Umbilical cord (tissue), 2 donors: ENCODE results near the gene CAGE1. TPM values are rescaled to one million over a fixed set of nuclear protein-coding genes. Genes with fewer than 3 reads are reported as not detected.

Source experiments
- DNase-seq: peaks from one replicate; pipeline ENCODE4 v3.0.0-alpha.2; 2015; ENCODE audit warnings: low spot score
- total RNA-seq: library from RNA; depleted of rRNA; stranded (reverse); fragments of >200 nt; gene quantifications from one replicate; pipeline ENCODE4 v1.2.3, GENCODE V29; 2014; ENCODE audit warnings: low replicate concordance; ENCODE audit not compliant: insufficient read depth

Gene CAGE1
- 2.6 TPM for total RNA-seq

DNA sequence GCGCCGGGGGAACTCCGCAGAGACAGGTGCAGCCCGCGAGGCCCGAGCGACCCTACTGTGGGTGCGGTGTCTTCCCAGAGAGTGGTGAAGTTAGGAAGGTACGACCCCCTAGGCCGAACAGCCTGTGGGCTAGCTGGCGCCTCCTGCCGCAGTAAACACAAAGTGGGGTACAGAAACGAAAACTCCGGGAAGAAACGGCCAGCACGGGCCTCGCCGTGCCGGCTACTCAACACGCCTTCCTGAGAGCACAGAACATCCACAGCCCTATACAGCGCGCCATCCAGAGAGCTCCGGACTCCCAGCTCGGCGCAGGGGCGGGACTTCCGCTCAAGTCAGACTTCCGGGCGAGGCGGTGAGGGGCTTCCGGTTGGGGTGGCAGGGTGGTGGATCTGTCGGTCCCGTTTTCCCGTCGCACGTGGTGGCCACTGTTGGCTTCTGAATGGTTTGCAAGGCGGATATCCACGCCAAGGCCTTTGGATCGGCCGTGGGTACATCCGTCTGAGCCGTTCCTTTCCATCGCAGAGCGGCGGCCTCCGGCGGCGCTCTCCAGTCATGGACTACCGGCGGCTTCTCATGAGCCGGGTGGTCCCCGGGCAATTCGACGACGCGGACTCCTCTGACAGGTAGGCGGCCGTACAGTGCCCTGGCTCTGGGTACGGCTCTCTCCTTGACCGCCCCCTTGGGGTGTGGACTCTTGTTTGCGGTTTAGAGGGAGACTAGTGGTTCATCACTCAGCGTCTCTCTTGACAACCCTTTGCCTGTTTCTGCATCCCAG, at the start of gene CAGE1, which contains the start of gene RIOK1:
TSS of gene CAGE1 (minus strand) at position 292 of the 775 bp plus-strand sequence. CDS start 2,569 bp downstream, outside the sequence.
TSS of gene RIOK1 (plus strand) at position 358 of the 775 bp plus-strand sequence. CDS start at position 553, 195 bp downstream.
- peak; percentile 95 for DNase-seq

DNA sequence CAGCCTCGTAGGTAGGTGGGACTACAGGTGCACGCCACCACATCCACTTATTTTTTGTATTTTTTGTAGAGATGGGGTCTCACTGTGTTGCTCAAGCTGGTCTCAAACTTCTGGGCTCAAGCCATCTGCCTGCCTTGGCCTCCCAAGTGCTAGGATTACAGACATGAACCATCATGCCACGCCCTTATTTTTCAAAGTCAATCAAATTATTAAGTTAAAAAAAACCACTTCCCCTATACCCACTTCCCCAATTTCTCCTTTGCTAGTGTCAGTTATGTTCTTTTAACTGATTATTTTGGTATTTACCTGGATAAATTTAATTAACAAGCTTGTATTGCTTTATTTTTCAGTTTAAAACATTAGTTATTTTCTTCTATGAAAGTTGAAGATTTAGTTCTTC, 49.7 kb upstream of the CAGE1 start:
- DNase-seq: no peak

DNA sequence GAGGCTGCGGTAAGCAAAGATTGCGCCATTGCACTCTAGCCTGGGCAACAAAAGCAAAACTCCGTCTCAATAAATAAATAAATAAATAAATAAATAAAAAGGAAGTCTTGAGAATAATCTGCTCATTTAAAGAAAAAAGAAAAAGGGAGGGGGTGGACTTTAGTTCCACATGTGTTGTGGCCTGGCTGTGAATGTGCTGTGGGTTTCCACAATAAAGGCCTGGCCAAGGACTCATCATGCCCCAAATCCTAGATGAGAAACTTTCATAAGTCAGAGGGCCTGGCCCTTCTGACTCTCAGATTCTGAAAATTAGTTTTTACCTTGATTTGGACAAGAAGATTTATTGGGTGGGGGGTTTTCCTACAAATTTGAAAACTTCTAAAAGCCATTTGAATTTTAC, 48.5 kb upstream of the CAGE1 start:
- DNase-seq: no peak

DNA sequence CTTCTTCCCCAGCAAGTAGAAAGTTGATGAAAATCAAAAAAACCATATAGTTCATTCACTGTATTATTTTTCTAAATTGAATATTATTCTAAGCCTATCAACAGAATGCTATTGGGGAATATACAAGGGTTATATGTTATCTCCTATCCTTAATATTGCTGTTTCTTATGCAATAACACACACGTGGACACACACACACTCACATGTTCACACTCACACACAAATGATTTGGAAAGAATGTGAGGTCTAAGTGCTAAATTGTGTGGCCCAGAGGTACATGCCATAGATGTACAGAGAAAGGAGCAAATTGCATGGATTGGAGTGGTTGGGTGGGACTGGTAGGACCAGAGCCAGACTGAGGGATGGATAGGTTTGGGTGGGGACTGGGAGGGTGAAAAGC, 45.1 kb upstream of the CAGE1 start:
- DNase-seq: no peak

DNA sequence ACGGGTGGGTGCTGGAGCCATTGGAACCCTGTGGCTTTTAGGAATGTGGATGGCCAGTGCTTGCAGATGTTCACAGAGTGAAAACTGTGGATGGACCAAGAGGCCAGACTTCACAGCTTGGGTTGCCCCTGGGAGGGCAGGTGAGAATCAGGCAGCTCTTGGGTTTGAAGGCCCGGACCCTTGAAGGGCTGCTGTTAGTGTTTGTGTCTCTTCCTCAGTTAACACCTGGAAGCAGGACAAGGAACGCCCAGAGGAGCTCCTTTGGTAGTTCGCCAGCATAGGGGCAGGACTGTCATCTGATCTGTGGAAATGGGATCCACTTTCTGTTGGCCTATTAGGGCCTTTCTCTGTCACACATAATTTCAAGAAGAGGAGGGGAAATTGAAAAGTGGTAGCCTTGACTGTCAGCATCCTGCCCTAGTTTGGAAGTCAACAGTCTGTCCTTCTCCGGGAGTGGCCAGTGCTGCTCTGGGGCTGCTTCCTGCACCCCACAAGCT, 43.6 kb upstream of the CAGE1 start:
- no peak for DNase-seq

DNA sequence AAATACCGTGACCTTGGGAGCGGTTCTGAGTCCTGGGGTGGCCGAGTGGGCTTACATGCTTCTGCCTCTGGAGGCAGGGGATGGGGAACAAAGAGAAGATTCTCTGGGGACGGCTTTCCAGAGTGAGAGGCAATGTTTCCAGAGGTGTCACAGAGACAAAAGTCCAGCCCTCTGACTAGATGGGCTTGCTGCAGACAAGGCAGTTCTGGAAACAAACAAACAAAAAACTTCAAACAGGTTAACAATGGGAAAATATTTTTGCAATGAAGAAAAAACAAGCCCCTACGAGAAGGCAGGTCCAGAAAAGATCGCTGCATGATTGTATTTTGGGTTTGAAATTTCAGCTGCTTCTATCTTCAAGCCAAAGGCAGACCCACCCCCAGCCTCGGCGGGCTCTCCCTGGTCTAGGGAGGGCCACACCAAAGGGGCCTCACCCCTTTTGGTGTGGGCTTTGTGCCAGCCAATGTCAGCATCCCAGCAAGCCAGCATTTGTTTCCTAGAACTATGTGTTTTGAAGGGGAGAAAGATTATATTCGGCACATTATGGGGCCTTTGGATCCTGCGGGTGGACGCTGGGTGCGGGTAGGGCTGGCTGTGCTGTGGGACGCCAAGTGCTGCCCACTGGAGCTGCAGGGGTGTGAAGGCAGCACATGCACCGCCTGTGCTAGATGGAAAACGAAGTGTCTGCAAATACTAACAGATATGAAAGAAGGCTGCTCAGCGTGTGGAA, 43.0 kb upstream of the CAGE1 start:
- no peak for DNase-seq

DNA sequence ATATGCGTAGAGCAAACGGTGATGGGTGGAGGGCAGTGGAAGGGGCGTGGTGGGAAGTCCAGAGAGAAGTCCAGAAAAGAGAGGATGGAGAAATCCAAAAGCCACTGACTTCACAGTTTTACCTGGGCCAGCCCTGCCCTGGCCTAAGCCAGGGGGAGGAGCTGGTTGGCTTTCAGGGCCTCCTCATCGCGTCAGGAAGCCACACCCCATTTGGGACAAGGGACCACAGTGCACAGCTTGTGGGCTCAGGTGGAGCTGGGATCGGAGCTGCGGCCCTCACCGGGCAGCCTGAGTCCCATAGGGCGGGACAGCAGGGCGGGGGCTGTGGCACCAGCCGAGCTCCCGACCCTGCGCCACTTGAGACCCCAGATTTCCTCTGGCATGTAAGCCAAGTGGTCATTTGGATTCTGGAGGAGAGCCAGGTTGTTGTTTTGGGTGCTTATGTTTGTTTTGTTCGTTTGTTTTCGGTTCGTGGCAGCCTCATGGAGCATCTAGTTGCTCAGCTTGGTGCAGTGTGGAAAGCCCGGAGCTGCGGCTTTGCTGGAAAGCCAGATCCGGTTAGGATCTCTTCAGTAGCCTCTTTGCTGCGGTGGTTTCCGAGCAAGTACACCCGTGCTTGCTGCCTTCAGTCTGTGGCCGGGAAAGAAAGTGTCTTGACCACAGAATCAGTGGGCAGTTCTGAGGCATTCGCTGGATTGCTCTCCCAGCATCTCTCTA, 42.3 kb upstream of the CAGE1 start:
- no peak for DNase-seq

DNA sequence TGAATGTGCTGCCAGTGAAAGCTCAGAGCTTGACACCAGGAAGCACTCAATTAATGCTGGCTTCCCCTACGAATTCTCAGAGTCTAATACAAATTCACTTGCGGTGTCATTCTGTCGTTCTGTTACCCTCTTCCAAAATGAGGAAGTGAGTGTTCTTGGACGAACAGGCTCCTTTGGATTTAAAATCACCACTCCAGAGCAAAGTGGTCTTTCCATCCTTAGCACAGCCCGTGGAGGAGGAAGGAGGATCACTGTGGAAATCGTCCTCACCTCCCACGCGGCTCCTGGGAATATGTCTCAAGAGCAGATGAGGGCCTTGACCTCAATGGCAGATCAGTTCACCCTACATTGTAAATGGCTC, 41.8 kb upstream of the CAGE1 start:
- DNase-seq: no peak

DNA sequence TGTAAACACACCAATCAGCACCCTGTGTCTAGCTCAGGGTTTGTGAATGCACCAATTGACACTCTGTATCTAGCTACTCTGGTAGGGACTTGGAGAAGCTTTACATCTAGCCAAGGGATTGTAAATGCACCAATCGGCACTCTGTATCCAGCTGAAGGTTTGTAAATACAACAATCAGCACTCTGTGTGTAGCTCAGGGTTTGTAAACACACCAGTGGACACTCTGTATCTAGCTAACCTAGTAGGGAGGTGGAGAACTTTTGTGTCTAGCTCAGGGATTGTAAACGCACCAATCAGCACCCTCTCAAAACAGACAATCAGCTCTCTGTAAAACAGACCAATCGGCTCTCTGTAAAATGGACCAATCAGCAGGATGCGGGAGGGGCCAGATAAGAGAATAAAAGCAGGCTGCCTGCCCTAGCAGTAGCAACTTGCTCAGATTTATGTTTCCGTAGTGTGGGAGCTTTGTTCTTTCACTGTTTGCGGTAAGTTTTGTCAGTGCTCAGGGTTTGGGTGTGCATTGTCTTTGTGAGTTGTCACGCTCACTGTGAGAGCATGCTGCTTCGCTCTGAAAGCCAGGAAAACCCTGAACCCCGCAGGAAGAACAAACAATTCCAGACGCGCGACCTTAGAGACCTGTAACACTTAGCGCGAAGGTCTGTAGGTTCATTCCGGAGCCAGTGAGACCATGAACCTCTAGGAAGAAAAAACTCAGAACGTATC, 37.1 kb upstream of the CAGE1 start:
- DNase-seq: no peak

DNA sequence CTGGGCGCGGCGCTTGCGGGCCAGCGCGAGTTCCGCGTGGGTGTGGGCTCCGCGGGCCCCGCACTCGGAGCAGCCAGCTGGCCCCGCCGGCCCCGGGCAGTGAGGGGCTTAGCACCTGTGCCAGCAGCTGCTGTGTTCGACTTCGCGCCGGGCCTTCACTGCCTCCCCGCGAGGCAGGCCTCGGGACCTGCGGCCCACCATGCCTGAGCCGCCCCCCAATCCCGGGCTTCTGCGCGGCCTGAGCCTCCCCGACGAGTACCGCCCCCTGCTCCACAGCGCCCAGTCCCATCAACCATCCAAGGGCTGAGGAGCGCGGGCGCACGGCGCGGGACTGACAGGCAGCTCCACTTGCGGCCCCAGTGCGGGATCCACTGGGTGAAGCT, 36.3 kb upstream of the CAGE1 start:
- DNase-seq: no peak

DNA sequence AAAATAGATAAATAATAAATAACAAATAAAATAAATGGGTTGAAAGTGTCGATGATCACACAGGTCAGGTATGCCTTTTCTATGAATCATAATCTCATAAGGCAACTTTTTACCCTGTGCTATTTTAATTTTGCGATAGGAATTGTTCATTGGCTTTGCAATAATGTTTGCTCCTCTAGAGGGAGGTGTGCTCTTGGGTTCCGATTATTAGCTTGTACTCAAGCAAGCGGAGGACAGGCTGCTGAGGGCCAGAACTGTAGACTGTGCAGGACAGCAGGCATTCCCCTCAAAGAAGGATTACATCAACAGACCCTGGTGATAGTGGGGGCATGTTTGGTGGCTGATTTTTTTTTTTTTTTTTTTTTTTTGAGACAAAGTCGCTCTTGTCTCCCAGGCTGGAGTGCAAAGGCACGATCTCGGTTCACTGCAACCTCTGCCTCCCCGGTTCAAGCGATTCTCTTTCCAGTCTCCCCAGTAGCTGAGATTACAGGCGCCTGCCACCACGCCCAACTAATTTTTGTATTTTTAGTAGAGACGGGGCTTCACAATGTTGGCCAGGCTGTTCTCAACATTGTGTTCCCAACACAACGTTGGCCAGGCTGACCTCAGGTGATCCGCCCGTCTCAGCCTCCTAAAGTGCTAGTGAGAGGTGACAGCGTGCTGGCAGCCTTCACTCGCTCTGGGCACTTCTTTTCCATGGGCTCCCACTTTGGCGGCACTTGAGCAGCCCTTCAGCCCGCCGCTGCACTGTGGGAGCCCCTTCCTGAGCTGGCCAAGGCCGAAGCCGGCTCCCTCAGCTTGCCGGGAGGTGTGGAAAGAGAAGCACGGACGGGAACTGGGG, 35.6 kb upstream of the CAGE1 start:
- DNase-seq: peak; percentile 53

DNA sequence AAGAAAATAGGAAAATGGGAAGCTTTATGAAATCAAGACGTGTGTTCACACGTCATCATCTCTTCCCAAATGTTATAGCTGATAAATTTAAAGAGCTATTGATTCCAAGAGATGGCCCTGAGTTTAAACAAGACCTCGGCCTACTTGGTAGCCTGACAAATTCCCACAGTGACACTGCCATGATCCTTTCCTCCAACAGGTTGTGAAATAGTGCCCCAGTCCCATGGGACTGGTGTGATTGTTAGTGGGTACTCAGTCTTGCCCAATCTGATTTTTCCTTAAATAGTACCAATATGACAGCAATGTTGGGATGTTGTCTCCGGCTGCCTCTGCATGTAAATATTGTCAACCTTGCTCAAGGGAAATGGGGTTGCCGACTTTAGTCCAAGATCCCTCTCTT, 34.5 kb upstream of the CAGE1 start:
- no peak for DNase-seq

DNA sequence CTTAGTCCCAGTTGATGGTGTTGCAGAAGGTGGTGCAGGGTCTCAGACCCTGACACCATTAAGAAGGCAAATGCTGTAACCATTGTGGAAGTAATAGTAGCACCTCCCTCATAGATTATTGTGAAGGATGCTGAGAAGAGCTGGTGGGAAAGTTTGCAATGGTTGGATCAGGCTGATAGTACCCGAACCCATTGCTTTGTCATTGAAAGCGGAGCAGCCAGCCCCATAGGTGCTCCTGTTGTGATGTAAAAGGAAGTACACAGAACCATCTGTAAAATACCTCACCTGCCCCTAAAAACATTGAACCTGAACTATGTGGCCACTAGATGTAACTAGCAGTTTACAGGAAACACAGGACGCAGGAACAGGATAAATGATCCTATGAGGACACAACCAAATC, 31.5 kb upstream of the CAGE1 start:
- no peak for DNase-seq

DNA sequence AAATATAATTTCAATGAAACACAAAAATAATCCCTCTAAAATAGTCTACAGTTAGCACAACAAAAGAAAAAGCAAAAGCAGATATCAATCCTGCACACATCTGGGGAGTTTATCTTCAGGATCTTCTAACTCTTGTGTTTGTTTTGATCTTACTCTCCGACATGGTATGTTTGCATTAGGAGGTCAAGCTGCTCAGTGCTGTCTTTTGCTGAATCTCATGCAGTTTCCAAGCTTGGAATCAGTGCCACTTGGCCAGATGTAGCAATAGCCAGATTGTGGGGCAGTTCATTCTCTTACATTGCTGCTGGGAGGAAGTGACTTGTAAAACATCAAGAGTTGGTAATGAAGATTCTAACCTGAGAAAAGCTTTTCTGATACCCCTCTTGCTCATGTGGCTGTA, 29.5 kb upstream of the CAGE1 start:
- DNase-seq: no peak

DNA sequence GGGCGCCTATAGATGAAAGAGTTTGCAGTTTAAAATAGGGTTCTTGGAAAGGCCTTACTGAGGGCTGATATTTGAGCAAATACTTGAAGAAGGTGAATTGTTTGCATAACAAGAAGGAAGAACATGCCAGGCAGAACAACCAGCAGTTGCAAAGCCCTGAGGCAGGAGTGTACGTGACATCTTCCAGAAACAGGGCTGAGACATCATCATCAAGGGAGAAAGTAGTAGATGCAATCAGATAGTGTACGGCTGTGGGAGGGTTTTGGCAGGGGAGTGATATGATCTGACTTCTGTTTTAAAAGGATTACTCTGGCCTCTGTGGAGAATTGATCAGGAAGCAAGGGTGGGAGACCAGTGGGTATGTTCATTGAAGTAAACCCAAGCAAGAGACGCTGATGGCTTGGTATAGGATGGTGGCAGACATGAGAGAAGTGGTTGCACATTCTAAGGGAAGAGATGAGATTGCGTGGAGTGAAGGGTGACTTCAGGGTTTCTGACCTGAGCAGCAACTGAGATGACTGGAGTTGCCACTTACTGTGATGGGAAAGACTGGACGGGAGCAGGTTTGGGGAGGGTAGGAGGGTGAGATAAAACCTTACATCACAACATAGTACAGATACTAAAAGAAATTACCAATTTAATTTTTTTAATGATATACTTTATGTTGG, 28.8 kb upstream of the CAGE1 start:
- DNase-seq: peak; percentile 84

DNA sequence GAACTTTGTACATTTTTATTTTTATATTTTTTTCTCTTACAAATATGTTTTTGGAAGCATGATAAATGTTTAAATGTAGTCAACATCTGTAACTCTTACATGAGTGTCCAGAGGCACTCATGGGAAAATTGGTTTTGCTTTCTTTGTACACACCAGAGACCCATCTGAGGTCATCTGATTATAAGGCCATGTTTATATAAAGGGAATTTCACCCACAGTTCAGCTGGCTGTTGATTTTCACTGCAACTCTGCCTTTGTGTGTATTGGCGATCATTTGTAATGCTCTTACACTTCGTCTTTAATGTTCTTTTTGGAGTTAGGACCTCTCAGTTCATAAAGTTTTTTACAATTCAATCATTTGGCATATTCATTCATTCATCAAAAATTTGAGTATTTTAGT, 28.1 kb upstream of the CAGE1 start:
- no peak for DNase-seq

DNA sequence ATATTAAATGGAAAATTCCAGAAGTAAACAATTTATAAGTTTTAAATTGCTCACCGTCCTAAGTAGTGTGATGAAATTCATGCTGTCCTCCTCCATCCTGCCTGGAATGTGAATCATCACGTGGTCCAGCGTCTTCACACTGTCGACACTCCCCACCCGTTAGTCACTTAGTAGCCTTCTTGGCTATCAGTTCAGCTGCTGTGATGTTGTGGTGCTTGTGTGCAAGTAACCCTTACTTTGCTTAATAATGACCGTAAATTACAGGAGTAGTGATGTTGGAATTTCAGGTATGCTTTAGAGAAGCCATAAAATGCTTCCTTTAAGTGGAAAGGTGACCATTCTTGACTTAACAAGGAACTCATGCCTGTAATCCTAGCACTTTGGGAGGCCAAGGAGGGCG, 25.3 kb upstream of the CAGE1 start:
- no peak for DNase-seq

DNA sequence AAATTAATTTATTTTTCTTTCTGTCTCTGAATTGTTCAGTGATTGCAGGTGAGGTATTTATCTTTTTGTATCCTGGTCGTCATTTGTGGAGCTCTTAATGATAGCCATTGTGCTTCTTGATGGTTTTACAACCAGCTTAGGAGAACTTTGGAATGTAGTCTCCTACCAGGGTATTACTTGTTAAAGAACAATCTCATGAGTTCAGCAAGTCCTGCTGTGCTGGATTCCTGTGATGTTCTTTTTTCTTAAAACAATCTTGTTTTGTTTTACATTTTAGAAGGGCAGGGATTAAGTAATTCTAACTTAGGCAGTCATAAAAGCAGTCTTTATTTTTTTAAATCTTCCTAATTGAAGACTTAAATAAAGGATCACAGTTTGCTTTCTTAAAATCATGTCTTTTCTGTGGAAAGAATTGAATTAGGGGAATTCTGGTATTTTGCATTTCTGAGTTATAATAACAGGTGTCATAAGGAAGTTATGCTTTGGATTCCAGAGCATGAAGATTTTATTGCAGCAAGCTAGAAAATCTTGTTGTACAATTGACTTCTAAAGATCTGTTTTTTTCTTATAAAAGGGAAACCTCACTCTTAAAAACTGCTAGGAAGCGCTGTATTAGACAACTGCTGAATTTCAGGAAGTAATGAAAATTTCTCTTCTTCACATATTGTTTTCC, 23.7 kb upstream of the CAGE1 start:
- DNase-seq: no peak

DNA sequence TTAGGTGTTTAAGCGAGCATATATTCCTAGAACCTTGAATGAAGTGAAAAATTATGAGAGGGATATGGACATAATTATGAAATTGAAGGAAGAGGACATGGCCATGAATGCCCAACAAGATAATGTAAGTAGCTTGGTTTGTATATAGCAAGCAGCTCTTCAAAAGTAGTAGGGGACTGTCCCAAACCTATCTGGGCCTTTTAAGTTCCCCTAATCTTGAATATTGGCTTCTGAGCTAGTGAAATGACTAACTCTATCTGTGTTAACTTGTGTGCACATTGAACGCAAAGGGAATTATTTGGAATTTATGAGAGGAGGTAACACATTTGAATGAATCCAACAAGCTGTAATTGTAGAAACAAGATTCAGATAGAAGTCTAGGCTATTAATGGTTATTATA, 21.8 kb upstream of the CAGE1 start:
- DNase-seq: no peak

DNA sequence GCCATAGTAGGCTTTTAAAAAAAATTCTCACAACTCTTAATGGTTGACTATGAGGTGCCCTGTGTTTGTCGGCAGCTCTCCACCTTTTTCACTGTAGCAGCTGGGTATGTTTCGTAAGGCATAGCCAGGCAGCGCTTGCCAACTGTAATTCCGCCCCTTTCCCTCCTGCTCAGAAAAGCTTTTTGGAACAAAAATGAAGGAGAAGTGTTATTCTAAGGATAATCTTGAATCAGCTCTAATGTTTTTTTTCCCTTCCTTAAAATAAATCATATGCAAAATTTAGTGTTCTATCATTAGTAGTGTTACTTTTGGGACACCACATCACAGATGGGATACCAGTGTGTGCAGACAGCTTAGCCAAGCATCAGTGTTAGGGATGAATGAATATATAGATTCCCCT, 21.3 kb upstream of the CAGE1 start:
- no peak for DNase-seq
